GM12878 (cell line): ENCODE results near the gene MACROD2. TPM values are rescaled to one million over a fixed set of nuclear protein-coding genes. Genes with fewer than 3 reads are reported as not detected.

Experiments used
- ATAC-seq: fragments of 200-7000 bp; cut with Tn5 transposase; 3 replicates; pipeline ENCODE4 v1.9.1; 2020; ENCODE audit warnings: mild to moderate bottlenecking, moderate library complexity
- BruUV-seq: library from RNA; stranded (reverse); fragments of 400-500 nt; replicated peaks from 2 replicates; lab custom pipeline; 2021; lab: Mats Ljungman, UMichigan
- CTCF ChIA-PET: fragments of 300-600 bp; sonication (Branson Sonifier 250); formaldehyde crosslinking; extraction: SDS; loops from one replicate; lab custom pipeline; 2021; ENCODE audit warnings: inconsistent platforms; lab: Yijun Ruan, JAX
- POLR2A ChIA-PET: fragments of 350-600 bp; formaldehyde crosslinking; extraction: SDS; loops from one replicate; lab custom pipeline; 2021; ENCODE audit warnings: inconsistent platforms; lab: Charles Lee
- RAD21 ChIA-PET: fragments of 300-600 bp; sonication (Branson Sonifier 250); formaldehyde crosslinking; loops from one replicate; lab custom pipeline; 2023; ENCODE audit warnings: antibody characterized with exemption; ENCODE audit not compliant: unreplicated experiment; lab: Charles Lee
- SMC1A ChIA-PET: fragments of 300-600 bp; sonication (Branson Sonifier 250); formaldehyde crosslinking; loops from one replicate; lab custom pipeline; 2023; ENCODE audit not compliant: unreplicated experiment, uncharacterized antibody; lab: Charles Lee
- DNase-seq: peaks from one replicate; pipeline ENCODE4 v3.0.0-alpha.2; 2011; ENCODE audit warnings: low read depth, low spot score
- FAIRE-seq: peaks from 3 replicates; lab custom pipeline; 2011; peaks lifted over from hg19 to GRCh38; lab: Jason Lieb, UNC
- H2AFZ ChIP-seq: 2 replicates; pipeline ENCODE4 v1.6.0; 2011; ENCODE audit warnings: low read depth, low read length, control low read depth; ENCODE audit not compliant: control insufficient read depth
- H3K27ac ChIP-seq: 2 replicates; pipeline ENCODE4 v1.5.1; 2011; ENCODE audit warnings: control low read depth; ENCODE audit not compliant: control insufficient read depth, insufficient read depth
- H3K27me3 ChIP-seq, 2 experiments: replicated peaks in 1 of 2; 2 replicates each; pipeline versions ENCODE4 v1.6.0 to v1.6.1; 2011; ENCODE audit warnings: low read length in 1 of 2; ENCODE audit not compliant: control insufficient read depth in 2 of 2, insufficient read depth in 2 of 2
- H3K36me3 ChIP-seq, 2 experiments: 2 replicates each; pipeline ENCODE4 v1.5.1; 2011; ENCODE audit warnings: low read length in 1 of 2; ENCODE audit not compliant: control insufficient read depth in 2 of 2, insufficient read depth in 2 of 2
- H3K4me1 ChIP-seq: 2 replicates; pipeline ENCODE4 v1.6.1; 2011; ENCODE audit warnings: mild to moderate bottlenecking, low read length, moderate library complexity, mixed read lengths; ENCODE audit not compliant: control insufficient read depth, insufficient read depth
- H3K4me2 ChIP-seq: 2 replicates; pipeline ENCODE4 v1.6.0; 2011; ENCODE audit warnings: control low read depth; ENCODE audit not compliant: control insufficient read depth, insufficient read depth
- H3K4me3 ChIP-seq: fragments of 200-600 bp; sonication (generic); 2 replicates; pipeline ENCODE4 v1.5.1; 2016
- H3K79me2 ChIP-seq: 2 replicates; pipeline ENCODE4 v1.6.0; 2011; ENCODE audit warnings: low read length; ENCODE audit not compliant: control insufficient read depth, insufficient read depth
- H3K9ac ChIP-seq: 2 replicates; pipeline ENCODE4 v1.8.0; 2011; ENCODE audit warnings: low read length, control low read depth, mixed read lengths; ENCODE audit not compliant: control insufficient read depth, insufficient read depth
- H3K9me3 ChIP-seq: replicated peaks from 3 replicates; pipeline ENCODE4 v1.5.1; 2011; ENCODE audit warnings: mild to moderate bottlenecking, low read length; ENCODE audit not compliant: control insufficient read depth, insufficient read depth
- H4K20me1 ChIP-seq: 2 replicates; pipeline ENCODE4 v1.6.0; 2011; ENCODE audit not compliant: control insufficient read depth, insufficient read depth
- ATF2 ChIP-seq: IDR thresholded peaks from 2 replicates; pipeline ENCODE4 v1.6.1; 2012; ENCODE audit warnings: low read length, inconsistent platforms
- EGR1 ChIP-seq, 2 experiments: IDR thresholded peaks; 1 replicate in 1 of 2; 2 replicates in 1 of 2; pipeline ENCODE4 v1.6.1; 2011 to 2012; ENCODE audit warnings: low read depth in 2 of 2, low read length in 2 of 2, borderline replicate concordance in 1 of 2, mild to moderate bottlenecking in 1 of 2, moderate library complexity in 1 of 2
- JUNB ChIP-seq: IDR thresholded peaks from 2 replicates; pipeline ENCODE4 v1.6.1; 2016; ENCODE audit warnings: antibody characterized with exemption, mild to moderate bottlenecking
- NKRF ChIP-seq: fragments of 450-650 bp; conservative IDR thresholded peaks from 2 replicates; pipeline ENCODE4 v1.6.1; 2017; ENCODE audit warnings: mild to moderate bottlenecking, moderate library complexity
- RBBP5 ChIP-seq: fragments of 200-600 bp; sonication (generic); conservative IDR thresholded peaks from 2 replicates; pipeline ENCODE4 v1.6.1; 2016
- RUNX3 ChIP-seq: IDR thresholded peaks from 2 replicates; pipeline ENCODE4 v1.6.1; 2012; ENCODE audit warnings: low read length, inconsistent platforms
- YBX1 ChIP-seq: fragments of 450-650 bp; IDR thresholded peaks from 2 replicates; pipeline ENCODE4 v1.6.1; 2016; ENCODE audit warnings: antibody characterized with exemption
- ZBTB40 ChIP-seq: fragments of 450-650 bp; IDR thresholded peaks from 2 replicates; pipeline ENCODE4 v1.6.1; 2016; ENCODE audit warnings: mild to moderate bottlenecking, moderate library complexity, borderline replicate concordance
- WGBS: methylation state at CpG from one replicate; pipeline ENCODE4 v1.1.6; 2016; ENCODE audit warnings: low lambda C conversion rate; ENCODE audit not compliant: insufficient replicate concordance, insufficient coverage; ENCODE audit errors: missing lambda C conversion rate; 5-methylcytosine and 5-hydroxymethylcytosine counted together
- in situ Hi-C: fragments of 300-500 bp; cut with MboI; formaldehyde crosslinking; loops from 9 replicates; pipeline ENCODE4 v1.14.3; 2018; ENCODE audit warnings: mixed read lengths
- intact Hi-C: fragments of 100-400 bp; cut with micrococcal nuclease; formaldehyde crosslinking; loops from one replicate; pipeline ENCODE4 v1.14.2; 2022; ENCODE audit not compliant: unreplicated experiment
- polyA plus RNA-seq, 11 experiments: library from polyadenylated mRNA; depleted of rRNA in 4 of 11; unstranded in 6 of 11; stranded (reverse) in 5 of 11; fragments of >200 nt; fragmentation: Nextera tagmentation in 4 of 11; fragmentation: Illumina TruSeq in 1 of 11; extraction: Ambion mirVana in 4 of 11; extraction: Trizol in 1 of 11; gene quantifications; 1 replicate in 1 of 11; 2 replicates in 10 of 11; pipeline versions ENCODE4 v1.2.1 to v1.2.3, GENCODE V29; 2011 to 2016; ENCODE audit warnings: inconsistent platforms in 2 of 11, missing spikeins in 2 of 11, low read depth in 1 of 11
- total RNA-seq, 4 experiments: library from RNA; depleted of rRNA in 3 of 4; stranded (reverse); fragments of >200 nt in 3 of 4; fragmentation: Illumina TruSeq in 1 of 4; extraction: Trizol in 1 of 4; gene quantifications; 2 replicates each; pipeline versions ENCODE4 v1.2.1 to v1.2.3, GENCODE V29; 2013 to 2021

The MACROD2 gene
- total and polyA plus RNA-seq, 10 of the 15 experiments (the other 5 are each of a cell fraction or from before 2014, with no cell fraction given) = 1.1 to 21.5 (median 2.2) TPM

GRCh38 chr20:15387228-15387627 lies 1391.9 kb downstream of the MACROD2 start (continued):
- no peak for TF ChIP-seq NKRF
- no peak for TF ChIP-seq YBX1
- no peak for TF ChIP-seq RBBP5

- ChIA-PET SMC1A (interaction anchor here (0.7 kb wide), 2 partner anchors 11 to 673 kb away, joined by 3 read pairs; no protein-coding TSS in a partner anchor), RAD21 (no interaction called here), POLR2A (no interaction called here), CTCF (no interaction called here)
- no peak for ATAC-seq
- Histone ChIP-seq H3K79me2 (no peaks in the 10 kb centered on the region), H3K27me3 (no peaks in the 10 kb centered on the region; a peak in 1 of 4 replicates), H3K36me3 (no peaks in the 10 kb centered on the region), H3K27ac (no peak overlapping the region), H2AFZ (no peak overlapping the region), H4K20me1 (no peaks in the 10 kb centered on the region), H3K9me3 (no peaks in the 10 kb centered on the region), H3K4me2 (no peak overlapping the region), H3K9ac (no peak overlapping the region), H3K4me1 (no peaks in the 10 kb centered on the region), H3K4me3 (no peak overlapping the region)
- BruUV-seq = no TSS peak
- FAIRE-seq = no peak
- TF ChIP-seq JUNB = peak; percentile 24; the same call in 1 of the 2 replicates
- no peak for TF ChIP-seq ATF2
- TF ChIP-seq ZBTB40 = peak; percentile 77
- peak; percentile 36; the same call in 1 of the 2 replicates for TF ChIP-seq RUNX3
- no peak for TF ChIP-seq EGR1 (IDR thresholded peaks at IDR 0.05; ENCODE audit: borderline replicate concordance in 1 of 2, low read depth in 2 of 2, low read length in 2 of 2)
- no peak for DNase-seq
- WGBS = 35% methylated on average over 3 of the region's 3 CpGs
- intact Hi-C loops = no loop called here
- in situ Hi-C loops = no loop called here
Observed at GRCh38 chr20:15395457-15395856, 1400.1 kb downstream of the MACROD2 start.
